Middle frontal gyrus (tissue), 1 donor: ENCODE measurements around the gene CEP97.
A peak's percentile ranks its signal among the peaks of the same experiment; 100 is the strongest.

Experiments
- DNase-seq: peaks from one replicate; pipeline ENCODE4 v3.0.0-alpha.2; 2015; ENCODE audit warnings: low spot score; ENCODE audit errors: extremely low spot score

CEP97 gene

GRCh38 chr3:101778385-101779046, 54.1 kb downstream of the CEP97 start:
- peak; percentile 15 for DNase-seq

- DNase-seq: peak; percentile 87
These were observed 54.8 kb downstream of the CEP97 start, which contains the start of gene NXPE3 for GRCh38 chr3:101779047-101779821. Gene NXPE3 (plus strand): TSS chr3:101779211. CDS start chr3:101785597, 6,386 bp downstream.

DNA sequence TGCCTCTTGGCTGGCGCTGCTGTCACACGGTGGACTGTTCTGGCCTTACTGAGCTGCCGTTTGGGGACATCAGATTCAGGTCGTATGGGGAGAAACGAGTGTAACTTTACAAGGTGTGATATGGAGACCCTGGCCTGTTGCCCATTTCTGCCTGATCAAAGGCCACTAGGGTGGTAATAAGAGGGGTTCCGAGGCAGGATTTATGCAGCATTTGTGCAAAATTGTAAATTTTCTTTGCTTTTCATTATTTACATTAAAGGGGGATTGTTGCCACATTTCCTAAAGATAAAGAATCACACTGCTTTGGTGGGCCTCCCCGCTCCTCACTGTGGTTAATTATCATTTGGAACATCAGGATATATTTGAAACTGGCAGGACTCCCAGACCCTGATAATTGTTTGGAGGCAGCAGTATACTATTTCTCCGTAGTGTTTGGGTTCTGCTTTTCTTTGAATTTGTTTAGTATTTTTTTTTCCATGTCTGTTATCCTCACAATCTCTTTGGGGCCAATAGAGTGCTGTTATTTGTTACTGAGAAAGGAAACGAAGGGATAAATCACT, 55.5 kb downstream of the CEP97 start:
- DNase-seq: no peak

- no peak for DNase-seq
These were observed 56.2 kb downstream of the CEP97 start for GRCh38 chr3:101780661-101781060.

- DNase-seq: no peak
These were observed 56.8 kb downstream of the CEP97 start for GRCh38 chr3:101781166-101781565.

DNA sequence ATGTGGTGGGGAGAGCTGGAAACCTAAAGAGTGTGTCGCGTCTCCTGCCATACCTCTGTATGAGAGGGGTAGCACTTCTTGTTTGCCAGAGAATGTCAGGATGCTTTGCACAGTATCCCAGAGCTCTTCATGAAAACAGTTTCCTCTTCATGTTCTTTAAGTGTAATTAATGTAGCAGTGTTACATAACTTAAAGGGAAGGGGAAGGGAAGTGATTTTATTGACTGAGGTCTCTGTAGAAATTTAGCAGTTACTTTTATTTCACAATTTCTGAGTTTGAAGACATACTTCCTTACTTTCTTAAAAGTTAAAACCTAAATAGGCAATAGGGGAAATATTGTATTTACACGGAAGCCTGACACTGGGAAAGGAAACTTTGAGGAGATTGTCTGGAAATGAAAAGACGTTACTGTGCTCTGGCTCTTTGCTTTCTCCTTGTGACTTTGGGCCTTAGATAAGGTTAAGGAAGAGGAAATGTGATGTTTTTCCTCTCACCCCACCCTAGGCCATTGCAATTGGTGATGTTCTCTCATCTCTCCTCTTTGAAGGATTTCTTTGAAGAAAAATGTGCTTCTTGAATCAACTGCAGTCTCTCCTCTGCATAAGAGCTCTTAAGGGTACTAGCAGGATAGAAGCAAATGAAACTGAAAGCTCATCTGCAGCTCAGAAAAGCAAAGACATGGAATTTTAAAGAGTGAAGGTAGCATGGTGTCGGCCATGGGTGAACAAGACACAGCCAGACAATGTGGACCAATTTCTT, 60.6 kb downstream of the CEP97 start:
- no peak for DNase-seq

DNA sequence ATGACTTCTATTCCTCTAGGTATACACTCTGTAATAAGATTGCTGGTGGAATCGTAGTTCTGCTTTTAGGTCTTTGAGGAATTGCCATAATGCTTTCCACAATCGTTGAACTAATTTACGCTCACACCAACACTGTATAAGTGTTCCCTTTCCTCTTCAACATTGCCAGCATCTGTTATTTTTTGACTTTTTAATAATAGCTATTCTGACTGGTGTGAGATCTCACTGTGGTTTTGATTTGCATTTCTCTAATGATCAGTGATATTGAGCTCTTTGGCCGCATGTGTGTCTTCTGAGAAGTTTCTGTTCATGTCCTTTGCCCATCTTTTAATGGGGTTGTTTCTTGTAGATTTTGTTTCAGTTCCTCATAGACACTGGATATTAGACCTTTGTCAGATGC, 67.4 kb downstream of the CEP97 start:
- no peak for DNase-seq

- DNase-seq: no peak
These were observed 71.8 kb downstream of the CEP97 start for GRCh38 chr3:101796077-101796680.

- no peak for DNase-seq
These were observed 76.8 kb downstream of the CEP97 start for GRCh38 chr3:101801174-101801573.

DNA sequence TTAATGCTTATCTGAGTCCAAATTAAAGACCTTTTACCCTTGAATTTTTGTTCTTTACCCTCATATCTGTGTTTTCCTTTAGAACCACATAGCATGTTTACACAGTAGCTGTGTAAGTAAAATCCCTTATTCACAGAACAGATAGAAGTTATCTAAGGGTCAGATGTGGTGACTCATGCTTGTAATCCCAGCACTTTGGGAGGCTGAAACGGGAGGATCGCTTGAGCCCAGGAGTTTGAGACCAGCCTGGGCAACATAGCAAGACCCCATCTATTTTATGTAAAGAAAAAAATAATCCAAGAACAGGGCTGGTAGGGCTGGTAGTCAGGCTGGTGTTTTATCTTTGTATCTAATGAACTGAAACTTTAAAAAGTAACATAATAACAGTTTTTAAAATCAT, 77.8 kb downstream of the CEP97 start:
- no peak for DNase-seq

GRCh38 chr3:101803173-101803782, 78.9 kb downstream of the CEP97 start:
- DNase-seq: peak; percentile 73

DNA sequence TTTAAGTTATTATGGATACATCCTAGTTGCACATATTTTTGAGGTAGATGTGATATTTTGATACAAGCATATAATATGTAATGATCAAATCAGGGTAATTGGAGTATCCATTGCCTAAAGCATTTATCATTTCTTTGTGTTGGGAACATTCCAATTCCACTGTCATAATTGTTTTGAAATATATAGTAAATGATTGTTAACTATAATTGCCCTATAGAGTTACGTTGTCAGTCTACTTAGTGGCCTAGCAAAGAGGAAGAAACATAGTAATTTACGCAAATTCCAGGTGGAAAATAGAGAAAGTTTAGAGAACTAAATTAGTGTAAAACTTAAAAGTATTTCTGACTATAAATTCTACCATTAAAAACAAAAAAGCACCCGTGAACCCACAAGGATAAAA, 79.5 kb downstream of the CEP97 start:
- no peak for DNase-seq

- DNase-seq: no peak
These were observed 82.1 kb downstream of the CEP97 start for GRCh38 chr3:101806491-101806890.

DNA sequence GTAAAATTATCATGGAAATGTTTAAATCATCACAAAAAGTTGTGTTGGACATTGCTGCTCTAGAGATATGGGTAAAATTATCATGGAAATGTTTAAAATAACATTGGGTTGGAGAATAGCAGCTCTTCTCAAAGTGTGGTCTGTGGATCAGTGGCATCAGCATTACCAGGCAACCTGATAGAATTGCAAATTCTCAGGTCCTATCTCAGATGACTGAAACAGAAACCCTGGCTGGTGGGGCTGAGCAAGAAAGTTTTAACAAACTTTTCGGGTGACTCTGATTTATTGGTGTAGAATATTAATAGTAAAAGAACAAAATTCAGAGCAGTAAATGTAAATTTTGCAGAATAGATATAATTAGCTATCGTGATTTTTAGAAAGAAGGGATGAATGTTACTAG, 83.5 kb downstream of the CEP97 start:
- no peak for DNase-seq

GRCh38 chr3:101809178-101810021, 85.0 kb downstream of the CEP97 start:
- DNase-seq: no peak

DNA sequence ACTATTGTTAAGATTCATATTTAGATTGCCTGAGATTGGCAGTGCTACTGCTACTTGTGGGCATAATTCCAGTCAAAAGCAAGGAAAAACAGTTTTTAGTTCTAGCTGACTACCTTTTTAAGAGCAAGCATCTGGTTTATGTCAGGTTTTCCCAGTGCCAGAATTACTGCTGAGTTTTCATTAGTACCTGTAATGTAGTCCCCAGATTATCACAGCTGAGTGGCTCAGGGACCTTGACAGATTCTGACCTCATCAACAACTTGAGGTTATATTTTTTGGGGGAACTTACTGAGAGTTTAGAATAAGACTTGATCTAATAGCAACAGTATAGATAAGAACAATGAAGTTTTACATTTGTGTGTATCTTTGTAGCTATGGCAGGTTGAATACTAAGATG, 85.6 kb downstream of the CEP97 start:
- DNase-seq: no peak

GRCh38 chr3:101811875-101812274, 87.5 kb downstream of the CEP97 start:
- no peak for DNase-seq

- no peak for DNase-seq
These were observed 88.5 kb downstream of the CEP97 start for GRCh38 chr3:101812895-101813294.

DNA sequence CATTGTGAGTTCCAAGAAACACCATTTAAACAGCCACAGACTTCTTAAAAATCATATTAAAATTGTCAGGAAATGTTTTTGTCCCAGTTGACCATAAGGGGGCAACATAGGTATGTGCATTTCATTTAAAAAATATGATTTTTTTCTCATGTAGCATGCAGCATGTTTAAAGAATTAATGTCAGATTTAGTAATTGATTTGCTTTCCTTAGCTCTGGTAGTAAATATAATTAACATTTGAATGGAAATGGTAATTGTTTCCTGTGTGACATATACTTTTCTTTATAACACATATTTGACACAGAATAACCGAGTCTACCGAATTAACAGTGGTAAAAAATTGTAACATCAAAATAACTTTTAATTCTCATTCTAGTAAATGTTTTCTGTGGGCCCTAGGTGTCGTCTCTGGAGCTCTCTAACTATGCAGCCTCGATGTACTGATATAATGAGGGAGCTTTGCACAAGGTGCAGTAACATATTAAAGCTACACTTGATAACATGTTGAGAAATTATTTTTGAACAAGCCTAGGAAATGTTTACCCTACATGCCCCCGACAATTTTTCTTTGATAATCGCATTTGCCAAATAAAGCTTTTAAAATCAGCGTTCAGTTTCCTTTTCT, 89.5 kb downstream of the CEP97 start:
- no peak for DNase-seq

DNA sequence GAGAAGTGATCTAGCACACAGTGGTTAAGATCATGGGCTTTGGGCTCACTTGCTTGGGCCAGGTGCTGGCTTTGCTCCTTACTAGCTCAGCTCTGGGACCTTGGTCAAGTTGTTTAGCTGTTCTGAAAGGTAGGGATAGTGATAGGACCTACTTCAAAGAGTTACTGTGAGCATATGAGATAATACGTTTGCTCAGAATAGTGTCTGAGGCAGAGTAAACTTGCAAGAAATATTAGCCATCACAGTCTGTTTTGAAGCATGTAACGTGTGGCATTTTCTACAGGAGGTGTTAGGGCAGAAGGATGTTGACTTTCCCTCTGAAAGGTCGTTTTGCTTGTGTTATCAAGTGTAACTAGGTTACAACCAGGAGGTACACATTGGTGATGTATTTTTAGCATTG, 90.4 kb downstream of the CEP97 start:
- no peak for DNase-seq
